ENCODE results near the gene CD180. TPM values are rescaled to one million over a fixed set of nuclear protein-coding genes. Genes with fewer than 3 reads are reported as not detected.

The CD180 gene
- total RNA-seq, 4 donors from 2014 or later: 0.27 to 2.2 (median 1.2) TPM; not detected in 1

DNA sequence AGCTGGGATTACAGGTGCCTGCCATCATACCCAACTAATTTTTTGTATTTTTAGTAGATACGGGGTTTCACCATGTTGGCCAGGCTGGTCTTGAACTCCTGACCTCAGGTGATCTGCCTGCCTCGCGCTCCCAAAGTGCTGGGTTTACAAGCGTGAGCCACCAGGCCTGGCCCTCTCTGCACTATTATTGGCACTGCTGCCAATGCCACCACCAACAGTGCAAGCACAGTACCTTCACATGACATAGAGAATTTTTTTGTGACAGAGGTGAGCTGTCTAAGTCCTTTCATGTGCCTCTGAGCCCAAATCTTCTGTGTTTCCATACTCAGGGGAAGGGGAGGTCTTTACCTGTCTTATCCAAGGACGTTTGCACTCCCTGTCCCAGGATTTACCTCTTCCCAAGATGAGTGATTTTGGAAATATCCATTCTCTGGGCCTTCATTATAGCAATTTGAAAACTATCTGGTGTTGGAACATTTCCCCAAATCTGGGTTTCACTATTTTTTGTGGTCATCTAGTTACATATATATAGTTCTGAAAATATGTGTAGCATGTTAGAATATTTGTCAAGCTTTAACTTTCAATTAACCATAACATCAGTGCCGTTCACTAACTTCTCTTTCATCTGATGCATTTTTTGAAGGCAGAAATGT lies 5.4 kb upstream of the CD180 start:
- no peak for ATAC-seq
- Histone ChIP-seq H3K4me3 (no peak overlapping the region), H3K4me1 (no peaks in the 10 kb centered on the region), H3K36me3 (no peaks in the 10 kb centered on the region), H3K27ac (no peak overlapping the region), H3K27me3 (no peaks in the 10 kb centered on the region), H3K9me3 (no peaks in the 10 kb centered on the region)
- 70 to 73% methylated on average over 5 to 6 of the region's 6 CpGs for WGBS, 2 donors (ENCODE audit: low coverage in 1 of 2)
- TF ChIP-seq, protein P1, sequence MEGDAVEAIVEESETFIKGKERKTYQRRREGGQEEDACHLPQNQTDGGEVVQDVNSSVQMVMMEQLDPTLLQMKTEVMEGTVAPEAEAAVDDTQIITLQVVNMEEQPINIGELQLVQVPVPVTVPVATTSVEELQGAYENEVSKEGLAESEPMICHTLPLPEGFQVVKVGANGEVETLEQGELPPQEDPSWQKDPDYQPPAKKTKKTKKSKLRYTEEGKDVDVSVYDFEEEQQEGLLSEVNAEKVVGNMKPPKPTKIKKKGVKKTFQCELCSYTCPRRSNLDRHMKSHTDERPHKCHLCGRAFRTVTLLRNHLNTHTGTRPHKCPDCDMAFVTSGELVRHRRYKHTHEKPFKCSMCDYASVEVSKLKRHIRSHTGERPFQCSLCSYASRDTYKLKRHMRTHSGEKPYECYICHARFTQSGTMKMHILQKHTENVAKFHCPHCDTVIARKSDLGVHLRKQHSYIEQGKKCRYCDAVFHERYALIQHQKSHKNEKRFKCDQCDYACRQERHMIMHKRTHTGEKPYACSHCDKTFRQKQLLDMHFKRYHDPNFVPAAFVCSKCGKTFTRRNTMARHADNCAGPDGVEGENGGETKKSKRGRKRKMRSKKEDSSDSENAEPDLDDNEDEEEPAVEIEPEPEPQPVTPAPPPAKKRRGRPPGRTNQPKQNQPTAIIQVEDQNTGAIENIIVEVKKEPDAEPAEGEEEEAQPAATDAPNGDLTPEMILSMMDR (IDR thresholded peaks at IDR 0.05): no peak
- TF ChIP-seq POLR2A (IDR thresholded peaks at IDR 0.05) (no peak), EP300 (IDR thresholded peaks at IDR 0.05) (no peak), POLR2AphosphoS5 (IDR thresholded peaks at IDR 0.05) (no peak)

DNA sequence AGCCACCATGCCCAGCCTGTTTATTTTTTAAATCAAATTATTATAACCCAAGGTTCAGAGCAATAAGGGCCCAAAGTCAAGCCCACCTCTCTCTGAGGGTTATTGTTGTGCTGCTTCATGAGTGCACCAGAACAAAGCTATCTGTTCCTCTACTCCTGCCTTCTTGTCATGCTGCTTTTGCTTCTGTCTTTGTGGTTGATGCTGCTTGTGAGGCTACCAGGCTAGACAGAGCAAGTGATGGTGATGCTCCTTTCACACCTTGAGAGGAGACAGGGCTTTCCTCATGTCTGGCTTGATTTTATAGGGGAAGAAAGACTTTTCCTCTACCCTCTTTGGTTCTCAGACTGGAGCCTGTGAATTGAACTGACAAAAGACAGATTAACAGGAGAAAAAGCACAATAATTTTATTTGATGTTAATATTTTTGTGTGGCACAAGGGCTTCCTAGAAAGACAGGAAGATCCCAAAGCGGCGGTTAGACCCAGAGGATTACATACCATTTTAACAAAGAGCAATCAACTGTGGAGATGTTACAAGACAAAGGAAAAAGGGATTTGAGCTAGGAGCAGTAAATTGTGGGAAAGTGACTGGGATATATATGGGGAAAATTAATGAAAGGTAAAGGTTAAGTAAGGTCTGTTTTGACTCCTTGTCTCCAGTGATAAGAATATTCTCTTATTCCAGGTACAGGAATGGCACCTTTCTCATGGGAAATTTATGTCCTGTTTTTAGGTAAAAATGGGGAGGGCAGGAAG lies 4.4 kb upstream of the CD180 start:
- WGBS, 2 donors (ENCODE audit: low coverage in 1 of 2): 92 to 100% methylated on average over 2 of the region's 2 CpGs
- no peak for ATAC-seq
- Histone ChIP-seq H3K36me3 (no peaks in the 10 kb centered on the region), H3K9me3 (no peaks in the 10 kb centered on the region), H3K27ac (no peak overlapping the region), H3K4me3 (no peak overlapping the region), H3K4me1 (no peaks in the 10 kb centered on the region), H3K27me3 (no peaks in the 10 kb centered on the region)
- TF ChIP-seq POLR2A (IDR thresholded peaks at IDR 0.05) (no peak), EP300 (IDR thresholded peaks at IDR 0.05) (no peak), POLR2AphosphoS5 (IDR thresholded peaks at IDR 0.05) (no peak)
- TF ChIP-seq, protein P1 (IDR thresholded peaks at IDR 0.05): no peak

DNA sequence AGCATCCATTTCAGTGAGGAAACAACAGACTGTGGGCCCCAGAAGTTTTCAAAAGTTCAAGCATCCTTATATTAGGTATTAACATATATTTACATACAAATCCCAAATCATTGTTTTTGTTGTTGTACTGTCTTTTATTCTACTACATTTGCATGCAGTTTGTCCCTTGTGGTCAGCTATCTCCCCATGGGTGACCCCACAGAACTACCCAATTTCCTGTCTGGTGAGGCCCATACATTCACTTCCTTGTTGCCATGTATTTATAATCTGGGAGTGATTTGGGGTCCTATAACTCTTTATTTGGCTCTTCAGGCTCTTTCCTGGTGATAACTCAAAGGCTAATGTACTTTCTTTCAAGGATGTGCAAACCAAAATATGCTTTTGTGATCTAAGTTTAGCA lies 3.3 kb upstream of the CD180 start:
- H3K4me3 ChIP-seq: no peak overlapping the region
- H3K4me1 ChIP-seq: no peaks in the 10 kb centered on the region
- ATAC-seq: no peak
- H3K36me3 ChIP-seq: no peaks in the 10 kb centered on the region
- no peak overlapping the region for H3K27ac ChIP-seq
- no peaks in the 10 kb centered on the region for H3K27me3 ChIP-seq
- TF ChIP-seq POLR2AphosphoS5 (IDR thresholded peaks at IDR 0.05) (no peak), EP300 (IDR thresholded peaks at IDR 0.05) (no peak), POLR2A (IDR thresholded peaks at IDR 0.05) (no peak)
- TF ChIP-seq, protein P1 (IDR thresholded peaks at IDR 0.05): no peak
- no peaks in the 10 kb centered on the region for H3K9me3 ChIP-seq

DNA sequence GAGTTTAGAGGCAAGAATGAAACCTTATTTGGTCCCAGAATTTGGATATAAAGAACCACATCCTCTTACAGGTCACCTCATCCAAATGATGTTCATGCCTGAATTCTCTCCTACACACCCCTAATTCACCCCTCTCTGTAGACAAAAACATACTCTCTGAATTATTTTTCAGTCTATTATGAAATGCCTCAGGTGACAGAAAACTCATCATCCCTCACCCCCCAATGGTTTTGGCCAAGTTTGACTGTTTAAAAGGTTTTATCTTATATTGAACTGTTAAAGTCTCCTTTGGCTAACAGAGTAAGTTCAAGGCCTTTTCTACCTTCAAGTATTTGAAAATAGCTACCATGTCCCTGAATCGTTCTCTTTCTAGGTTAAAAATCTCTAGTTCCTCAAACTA lies 2.3 kb upstream of the CD180 start:
- ATAC-seq: no peak
- H3K36me3 ChIP-seq: no peaks in the 10 kb centered on the region
- TF ChIP-seq POLR2AphosphoS5 (IDR thresholded peaks at IDR 0.05): no peak
- no peak for TF ChIP-seq EP300 (IDR thresholded peaks at IDR 0.05)
- TF ChIP-seq, protein P1 (IDR thresholded peaks at IDR 0.05): no peak
- TF ChIP-seq POLR2A (IDR thresholded peaks at IDR 0.05): no peak
- no peak overlapping the region for H3K4me3 ChIP-seq
- peaks cover 0 to under 1% (median 0%) of the 10 kb centered on the region in 3 donors for H3K4me1 ChIP-seq
- no peaks in the 10 kb centered on the region for H3K27me3 ChIP-seq
- 48 to 83% methylated on average over 1 of the region's 1 CpG for WGBS, 2 donors (ENCODE audit: low coverage in 1 of 2)
- H3K9me3 ChIP-seq: no peaks in the 10 kb centered on the region
- H3K27ac ChIP-seq: no peak overlapping the region

GRCh38 chr5:67197536-67197935 lies 937 bp upstream of the CD180 start:
- Histone ChIP-seq H3K27me3 (no peaks in the 10 kb centered on the region), H3K4me1 (peaks cover 0 to 14% (median 0%) of the 10 kb centered on the region in 3 donors), H3K4me3 (no peak overlapping the region), H3K9me3 (no peaks in the 10 kb centered on the region), H3K27ac (no peak overlapping the region), H3K36me3 (no peaks in the 10 kb centered on the region)
- no peak for TF ChIP-seq POLR2A (IDR thresholded peaks at IDR 0.05)
- TF ChIP-seq POLR2AphosphoS5 (IDR thresholded peaks at IDR 0.05): no peak
- TF ChIP-seq EP300 (IDR thresholded peaks at IDR 0.05): no peak
- TF ChIP-seq, protein P1 (IDR thresholded peaks at IDR 0.05): no peak
- WGBS, 2 donors (ENCODE audit: low coverage in 1 of 2): 87 to 91% methylated on average over 1 of the region's 1 CpG
- ATAC-seq: no peak
